GM19238 (cell line): ENCODE results near the gene C8B.

Experiments used
- DNase-seq: peaks from one replicate; pipeline ENCODE4 v3.0.0; 2011; ENCODE audit warnings: low spot score; ENCODE audit not compliant: insufficient read length

The C8B gene

GRCh38 chr1:56931686-56932085 is 34.1 kb downstream of the C8B start:
- no peak for DNase-seq

DNA sequence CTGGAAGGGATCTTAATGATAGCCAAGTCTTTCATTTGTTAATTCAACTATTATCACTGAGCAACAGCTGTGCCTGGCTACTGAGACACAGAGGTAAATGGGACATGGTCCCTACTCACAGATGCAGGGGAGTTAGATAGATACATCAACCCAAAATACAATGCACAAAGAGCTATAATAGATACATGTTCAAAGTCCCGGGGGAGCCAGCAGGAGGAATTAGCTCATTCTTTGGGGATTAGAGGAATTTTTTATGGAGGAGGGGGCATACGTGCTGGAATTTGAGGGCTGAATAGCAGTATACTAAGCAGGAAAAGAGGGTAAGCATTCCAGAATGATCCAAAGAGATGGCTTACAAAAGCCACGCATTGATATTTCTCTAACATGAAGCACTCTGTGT is 34.6 kb downstream of the C8B start:
- DNase-seq, result no peak

- DNase-seq, result no peak
Measured at GRCh38 chr1:56929492-56929891, 36.3 kb downstream of the C8B start.

- DNase-seq, result no peak
Measured at GRCh38 chr1:56927986-56928385, 37.8 kb downstream of the C8B start.

DNA sequence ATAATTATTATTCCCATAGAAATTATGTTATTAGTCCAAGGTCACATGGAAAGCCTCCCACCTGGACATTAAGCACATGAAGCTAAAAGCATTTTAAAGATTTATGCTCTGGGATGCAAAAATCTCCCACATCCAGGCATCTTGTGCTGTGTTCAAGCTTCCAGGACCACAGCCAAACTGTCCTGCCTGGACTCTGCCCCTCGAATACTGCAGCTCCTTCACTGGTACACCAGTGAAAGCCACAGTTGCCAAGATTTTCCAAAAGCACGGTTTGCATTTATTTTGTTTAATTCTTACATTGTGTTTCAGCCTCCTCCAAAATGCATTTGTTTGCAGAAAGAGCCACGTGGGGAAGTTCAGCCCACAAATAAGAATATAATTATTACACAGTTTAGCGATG is 38.6 kb downstream of the C8B start:
- DNase-seq, result no peak

- DNase-seq, result no peak
Measured at GRCh38 chr1:56925193-56925592, 40.6 kb downstream of the C8B start.

- no peak for DNase-seq
Measured at GRCh38 chr1:56924116-56924515, 41.7 kb downstream of the C8B start.

- no peak for DNase-seq
Measured at GRCh38 chr1:56923201-56923600, 42.6 kb downstream of the C8B start.

- DNase-seq, result no peak
Measured at GRCh38 chr1:56922507-56922906, 43.3 kb downstream of the C8B start.

DNA sequence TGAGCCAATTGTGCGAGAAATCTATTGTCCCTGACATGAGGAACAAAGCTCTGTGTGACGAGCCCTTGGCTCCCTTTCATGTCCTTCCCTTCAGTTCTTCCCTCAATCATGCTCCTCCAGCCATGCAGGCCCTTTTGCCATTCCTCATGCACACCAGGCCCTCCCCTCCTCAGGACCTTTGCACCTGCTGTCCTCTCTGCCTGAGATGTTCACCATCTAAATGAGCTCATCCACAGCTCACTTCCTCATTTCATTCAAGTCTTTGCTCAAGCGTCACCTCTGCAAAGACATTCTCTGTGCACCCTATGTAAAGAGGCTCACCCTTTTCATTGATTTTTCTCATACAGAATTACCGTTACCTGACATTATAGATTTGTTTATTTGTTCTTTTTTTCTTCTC is 43.7 kb downstream of the C8B start:
- no peak for DNase-seq

DNA sequence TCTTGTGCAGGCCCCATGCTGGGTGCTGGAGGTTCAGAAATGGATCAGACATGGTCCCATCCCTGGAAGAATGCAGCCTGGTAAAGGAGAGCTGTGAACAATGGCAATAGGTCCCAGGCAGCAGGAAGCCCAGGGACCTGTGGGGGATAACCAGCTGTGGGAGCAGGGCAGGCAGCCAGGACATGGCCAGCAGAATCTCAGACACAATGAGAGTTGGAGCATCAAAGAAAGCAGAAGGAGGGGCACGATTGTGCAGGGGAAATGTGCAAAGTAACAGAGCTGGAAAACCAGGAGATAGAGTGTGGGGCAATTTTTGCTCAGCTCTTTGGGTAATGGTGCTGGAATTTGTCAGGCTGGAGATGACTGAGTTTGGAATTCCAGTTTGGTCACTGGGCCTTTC is 44.3 kb downstream of the C8B start:
- no peak for DNase-seq

GRCh38 chr1:56920591-56921001 is 45.2 kb downstream of the C8B start:
- no peak for DNase-seq

- DNase-seq, result no peak
Measured at GRCh38 chr1:56917356-56917755, 48.5 kb downstream of the C8B start.

DNA sequence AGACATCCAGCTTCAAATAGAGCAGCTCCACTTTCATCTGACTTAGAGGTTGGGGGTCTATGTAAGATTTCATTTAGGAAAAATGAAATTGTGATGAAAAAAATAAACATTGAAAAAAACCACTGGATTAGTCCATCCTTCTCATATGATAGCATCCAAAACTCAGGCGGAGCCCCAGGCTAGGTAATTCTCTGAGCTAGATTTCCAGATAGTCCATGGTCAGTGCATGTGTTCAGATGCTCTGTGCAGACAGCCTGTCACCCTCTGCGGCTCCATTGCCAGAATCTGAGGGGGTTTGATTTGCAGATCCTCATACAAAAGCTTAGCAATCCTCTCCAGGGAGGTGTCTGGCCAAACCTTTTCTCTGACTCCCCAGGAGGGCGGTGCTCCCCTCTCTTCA is 49.2 kb downstream of the C8B start:
- DNase-seq, result no peak

DNA sequence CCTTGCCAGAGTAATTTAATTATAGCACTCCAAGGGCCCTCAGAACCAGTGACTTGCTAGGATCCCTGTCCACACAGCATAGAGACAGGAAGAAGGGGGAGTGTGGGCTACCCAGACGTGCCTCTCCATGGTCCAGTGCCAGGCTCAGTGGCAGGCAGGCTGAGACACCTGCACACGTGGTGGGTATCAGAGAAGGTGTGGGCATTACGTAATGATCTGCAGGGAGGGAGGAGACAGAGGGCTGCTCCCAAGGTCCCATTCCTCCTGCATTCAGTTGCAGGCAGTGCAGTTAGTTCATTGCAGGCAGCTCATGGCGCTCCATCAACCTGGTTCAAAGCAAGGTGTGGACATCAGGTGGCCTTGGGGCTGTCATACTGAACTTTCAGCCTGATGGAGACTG is 49.9 kb downstream of the C8B start:
- DNase-seq, result no peak

DNA sequence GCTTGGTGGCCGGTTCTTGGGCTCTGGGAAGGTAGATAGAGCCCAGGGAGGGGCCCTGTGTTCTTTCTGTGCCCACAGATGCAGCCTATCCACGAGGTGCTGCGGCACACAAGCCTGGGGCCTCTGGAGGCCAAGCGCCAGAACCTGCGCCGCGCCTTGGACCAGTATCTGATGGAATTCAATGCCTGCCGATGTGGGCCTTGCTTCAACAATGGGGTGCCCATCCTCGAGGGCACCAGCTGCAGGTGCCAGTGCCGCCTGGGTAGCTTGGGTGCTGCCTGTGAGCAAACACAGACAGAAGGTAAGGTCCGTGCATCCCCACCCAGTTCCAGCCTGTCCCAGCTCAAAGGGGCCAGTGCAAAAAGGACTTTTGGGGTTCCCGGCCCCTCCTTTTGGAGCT is 53.5 kb downstream of the C8B start:
- no peak for DNase-seq

DNA sequence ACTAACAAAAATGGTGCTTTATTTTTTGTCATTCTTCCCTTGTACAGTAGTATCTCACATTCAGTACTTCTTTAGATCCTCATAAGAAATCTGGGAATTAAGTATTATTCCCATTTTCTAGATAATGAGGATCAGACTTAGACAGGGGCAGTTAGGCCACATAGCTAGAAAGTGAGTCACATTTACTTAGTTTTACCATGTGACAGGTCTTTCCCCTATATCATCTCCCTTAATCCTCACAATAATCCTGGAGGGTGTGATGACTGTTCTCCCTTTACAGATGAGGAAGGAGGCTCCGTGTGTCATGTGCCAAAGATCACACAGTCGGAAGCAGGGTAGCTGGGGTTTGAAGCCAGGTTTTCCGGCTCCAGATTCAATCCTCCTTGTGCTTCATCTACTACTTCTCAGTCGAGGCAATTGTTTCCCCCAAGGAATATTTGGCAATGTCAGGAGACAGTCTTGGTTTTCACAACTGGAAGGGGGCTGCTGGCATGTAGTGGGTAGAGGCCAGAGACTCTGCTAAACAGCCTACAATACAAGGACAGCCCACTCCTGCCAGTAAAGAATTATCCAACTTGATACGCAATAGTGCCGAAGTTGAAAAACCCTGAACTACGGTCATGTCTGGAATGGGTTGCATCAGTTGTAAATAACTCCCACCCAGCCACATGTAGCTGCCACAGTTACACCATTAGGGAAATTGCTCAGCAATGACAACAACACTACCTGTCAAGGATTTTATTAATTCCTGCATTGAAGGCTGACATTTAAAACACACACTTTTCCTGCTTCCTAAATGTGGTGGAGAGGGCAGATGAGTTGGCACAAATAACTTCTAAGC is 54.5 kb downstream of the C8B start:
- no peak for DNase-seq

- no peak for DNase-seq
Measured at GRCh38 chr1:56910441-56910985, 55.3 kb downstream of the C8B start.

DNA sequence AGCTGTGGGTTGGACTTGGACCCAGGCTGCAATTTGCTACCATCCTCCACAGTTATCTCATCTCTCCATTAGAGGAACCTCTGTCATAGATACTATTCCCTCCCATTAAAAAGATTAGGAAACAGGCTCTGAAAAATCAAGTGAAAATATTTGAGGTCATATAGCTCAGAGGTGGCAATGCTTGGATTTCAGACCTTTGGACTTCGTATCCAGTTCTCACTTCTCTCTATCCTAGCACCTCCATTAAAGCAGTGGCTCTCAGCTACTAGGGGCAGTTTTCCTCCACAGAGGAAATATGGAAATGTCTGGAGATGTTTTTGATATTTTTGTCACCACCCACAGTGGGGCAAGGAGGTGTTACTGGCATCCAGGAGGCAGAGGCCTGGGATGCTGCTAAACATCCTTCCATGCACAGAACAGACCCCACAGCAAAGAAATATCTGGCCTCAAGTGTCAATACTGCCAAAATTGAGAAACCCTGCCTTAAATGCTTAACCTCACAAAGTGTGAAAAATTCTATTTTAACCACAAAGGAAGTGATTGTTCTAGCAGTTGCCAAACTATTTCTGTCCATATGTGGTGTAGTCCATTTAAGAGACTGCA is 57.1 kb downstream of the C8B start:
- no peak for DNase-seq

- DNase-seq, result no peak
Measured at GRCh38 chr1:56905667-56906066, 60.1 kb downstream of the C8B start.

GRCh38 chr1:56904663-56905397 is 61.0 kb downstream of the C8B start:
- DNase-seq, result no peak

DNA sequence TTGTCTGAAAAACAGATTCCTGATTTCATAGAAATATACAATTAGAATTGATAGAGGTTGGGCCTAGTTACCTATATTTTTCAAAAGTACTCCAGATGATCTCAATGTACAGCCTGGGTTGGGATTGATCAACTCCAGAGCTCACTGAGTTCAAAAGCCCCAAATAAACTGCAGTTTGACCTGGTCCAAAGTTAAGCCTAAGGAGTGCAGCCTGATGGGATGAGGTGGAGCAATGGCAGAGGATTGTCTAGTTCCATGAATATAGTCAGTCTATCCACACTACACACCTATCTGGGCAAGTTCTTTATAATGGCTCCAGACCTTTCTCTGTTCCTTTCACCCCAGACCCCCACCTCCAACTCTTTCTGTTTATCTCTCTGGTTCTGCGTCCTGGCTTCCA is 62.0 kb downstream of the C8B start:
- DNase-seq, result no peak
